Measurements from ENCODE around the gene LIPT2.
A peak's percentile ranks its signal among the peaks of the same experiment; 100 is the strongest.

Gene LIPT2

GRCh38 chr11:74474316-74474715 is 19.2 kb downstream of the LIPT2 start:
- Histone ChIP-seq H3K36me3 (ENCODE audit: control insufficient read depth, insufficient read depth, low read length) (no peaks in the 10 kb centered on the region), H3K9me3 (ENCODE audit: control insufficient read depth, insufficient read depth, low read depth, low read length) (no peaks in the 10 kb centered on the region), H3K27ac (ENCODE audit: low read depth, low read length) (no peak overlapping the region), H3K4me1 (ENCODE audit: control insufficient read depth, insufficient read depth, low read length) (no peaks in the 10 kb centered on the region; the same call in 1 of the 2 replicates), H3K4me3 (ENCODE audit: low read depth, low read length) (no peak overlapping the region), H3K27me3 (ENCODE audit: control insufficient read depth, insufficient read depth, low read length) (no peaks in the 10 kb centered on the region), H3K9ac (ENCODE audit: low read length) (no peak overlapping the region)

- no peak overlapping the region for H3K27ac ChIP-seq (ENCODE audit: low read depth, low read length)
- no peak overlapping the region for H3K4me3 ChIP-seq (ENCODE audit: low read depth, low read length)
- H3K27me3 ChIP-seq (ENCODE audit: control insufficient read depth, insufficient read depth, low read length) = no peaks in the 10 kb centered on the region
- H3K9me3 ChIP-seq (ENCODE audit: control insufficient read depth, insufficient read depth, low read depth, low read length) = no peaks in the 10 kb centered on the region
- H3K4me1 ChIP-seq (ENCODE audit: control insufficient read depth, insufficient read depth, low read length) = no peaks in the 10 kb centered on the region; the same call in 1 of the 2 replicates
- no peaks in the 10 kb centered on the region for H3K36me3 ChIP-seq (ENCODE audit: control insufficient read depth, insufficient read depth, low read length)
- H3K9ac ChIP-seq (ENCODE audit: low read length) = no peak overlapping the region
These were observed 19.9 kb downstream of the LIPT2 start for GRCh38 chr11:74473382-74474173.

GRCh38 chr11:74471668-74472429 is 21.7 kb downstream of the LIPT2 start:
- Histone ChIP-seq H3K27me3 (ENCODE audit: control insufficient read depth, insufficient read depth, low read length) (peaks cover 4% of the 10 kb centered on the region; the same call in 1 of the 2 replicates), H3K4me3 (ENCODE audit: low read depth, low read length) (no peak overlapping the region), H3K9ac (ENCODE audit: low read length) (no peak overlapping the region), H3K27ac (ENCODE audit: low read depth, low read length) (no peak overlapping the region), H3K4me1 (ENCODE audit: control insufficient read depth, insufficient read depth, low read length) (peaks cover 12% of the 10 kb centered on the region), H3K9me3 (ENCODE audit: control insufficient read depth, insufficient read depth, low read depth, low read length) (no peaks in the 10 kb centered on the region), H3K36me3 (ENCODE audit: control insufficient read depth, insufficient read depth, low read length) (no peaks in the 10 kb centered on the region)

GRCh38 chr11:74471037-74471436 is 22.5 kb downstream of the LIPT2 start:
- peaks cover 20% of the 10 kb centered on the region for H3K4me1 ChIP-seq (ENCODE audit: control insufficient read depth, insufficient read depth, low read length)
- peaks cover 7% of the 10 kb centered on the region; the same call in 1 of the 2 replicates for H3K27me3 ChIP-seq (ENCODE audit: control insufficient read depth, insufficient read depth, low read length)
- H3K27ac ChIP-seq (ENCODE audit: low read depth, low read length) = no peak overlapping the region
- H3K9me3 ChIP-seq (ENCODE audit: control insufficient read depth, insufficient read depth, low read depth, low read length) = no peaks in the 10 kb centered on the region
- H3K9ac ChIP-seq (ENCODE audit: low read length) = no peak overlapping the region
- no peak overlapping the region for H3K4me3 ChIP-seq (ENCODE audit: low read depth, low read length)
- H3K36me3 ChIP-seq (ENCODE audit: control insufficient read depth, insufficient read depth, low read length) = no peaks in the 10 kb centered on the region

- H3K27me3 ChIP-seq (ENCODE audit: control insufficient read depth, insufficient read depth, low read length) = peaks cover 7% of the 10 kb centered on the region; the same call in 1 of the 2 replicates
- no peaks in the 10 kb centered on the region for H3K36me3 ChIP-seq (ENCODE audit: control insufficient read depth, insufficient read depth, low read length)
- no peak overlapping the region for H3K9ac ChIP-seq (ENCODE audit: low read length)
- H3K27ac ChIP-seq (ENCODE audit: low read depth, low read length) = no peak overlapping the region
- no peak overlapping the region for H3K4me3 ChIP-seq (ENCODE audit: low read depth, low read length)
- peaks cover 25% of the 10 kb centered on the region for H3K4me1 ChIP-seq (ENCODE audit: control insufficient read depth, insufficient read depth, low read length)
- no peaks in the 10 kb centered on the region for H3K9me3 ChIP-seq (ENCODE audit: control insufficient read depth, insufficient read depth, low read depth, low read length)
These were observed 23.0 kb downstream of the LIPT2 start for GRCh38 chr11:74470526-74470925.

- peaks cover 7% of the 10 kb centered on the region; the same call in 1 of the 2 replicates for H3K27me3 ChIP-seq (ENCODE audit: control insufficient read depth, insufficient read depth, low read length)
- no peak overlapping the region for H3K27ac ChIP-seq (ENCODE audit: low read depth, low read length)
- H3K9me3 ChIP-seq (ENCODE audit: control insufficient read depth, insufficient read depth, low read depth, low read length) = no peaks in the 10 kb centered on the region
These were observed 24.6 kb downstream of the LIPT2 start for GRCh38 chr11:74468936-74469335.

GRCh38 chr11:74468521-74468920 is 25.0 kb downstream of the LIPT2 start:
- peaks cover 7% of the 10 kb centered on the region; the same call in 1 of the 2 replicates for H3K27me3 ChIP-seq (ENCODE audit: control insufficient read depth, insufficient read depth, low read length)
- H3K9ac ChIP-seq (ENCODE audit: low read length) = no peak overlapping the region
- peaks cover 7% of the 10 kb centered on the region; the same call in 1 of the 2 replicates for H3K36me3 ChIP-seq (ENCODE audit: control insufficient read depth, insufficient read depth, low read length)
- H3K27ac ChIP-seq (ENCODE audit: low read depth, low read length) = no peak overlapping the region
- no peak overlapping the region for H3K4me3 ChIP-seq (ENCODE audit: low read depth, low read length)
- H3K4me1 ChIP-seq (ENCODE audit: control insufficient read depth, insufficient read depth, low read length) = peaks cover 28% of the 10 kb centered on the region
- no peaks in the 10 kb centered on the region for H3K9me3 ChIP-seq (ENCODE audit: control insufficient read depth, insufficient read depth, low read depth, low read length)

More at GRCh38 chr11:74468936-74469335, 24.6 kb downstream of the LIPT2 start:
- Histone ChIP-seq H3K4me1 (ENCODE audit: control insufficient read depth, insufficient read depth, low read length) (peaks cover 28% of the 10 kb centered on the region), H3K4me3 (ENCODE audit: low read depth, low read length) (no peak overlapping the region), H3K9ac (ENCODE audit: low read length) (no peak overlapping the region), H3K36me3 (ENCODE audit: control insufficient read depth, insufficient read depth, low read length) (peaks cover 3% of the 10 kb centered on the region; the same call in 1 of the 2 replicates)

- Histone ChIP-seq H3K27ac (ENCODE audit: low read depth, low read length) (no peak overlapping the region; the same call in 1 of the 2 replicates), H3K4me3 (ENCODE audit: low read depth, low read length) (peak overlapping the region; percentile 71), H3K36me3 (ENCODE audit: control insufficient read depth, insufficient read depth, low read length) (peaks cover 8% of the 10 kb centered on the region; the same call in 1 of the 2 replicates), H3K9me3 (ENCODE audit: control insufficient read depth, insufficient read depth, low read depth, low read length) (no peaks in the 10 kb centered on the region), H3K9ac (ENCODE audit: low read length) (peak overlapping the region; percentile 31), H3K27me3 (ENCODE audit: control insufficient read depth, insufficient read depth, low read length) (peaks cover 7% of the 10 kb centered on the region; the same call in 1 of the 2 replicates), H3K4me1 (ENCODE audit: control insufficient read depth, insufficient read depth, low read length) (peaks cover 28% of the 10 kb centered on the region)
These were observed 25.5 kb downstream of the LIPT2 start for GRCh38 chr11:74468058-74468457.

GRCh38 chr11:74466916-74467885 is 26.3 kb downstream of the LIPT2 start, which contains the start of gene KCNE3:
Gene KCNE3, minus strand, starts transcription at chr11:74467549. Its CDS starts 9,986 bp downstream, at chr11:74457563.
- H3K9me3 ChIP-seq (ENCODE audit: control insufficient read depth, insufficient read depth, low read depth, low read length) = no peaks in the 10 kb centered on the region
- peak within 1 kb of the TSS; percentile 54; the same call in 1 of the 2 replicates for H3K27ac ChIP-seq (ENCODE audit: low read depth, low read length)
- H3K4me3 ChIP-seq (ENCODE audit: low read depth, low read length) = peak within 1 kb of the TSS; percentile 71
- H3K36me3 ChIP-seq (ENCODE audit: control insufficient read depth, insufficient read depth, low read length) = peaks cover 10% of the 10 kb centered on the region; the same call in 1 of the 2 replicates
- peaks cover 7% of the 10 kb centered on the region; the same call in 1 of the 2 replicates for H3K27me3 ChIP-seq (ENCODE audit: control insufficient read depth, insufficient read depth, low read length)
- peaks cover 33% of the 10 kb centered on the region for H3K4me1 ChIP-seq (ENCODE audit: control insufficient read depth, insufficient read depth, low read length)
- H3K9ac ChIP-seq (ENCODE audit: low read length) = peak within 1 kb of the TSS; percentile 82

GRCh38 chr11:74465291-74465708 is 28.2 kb downstream of the LIPT2 start:
- Histone ChIP-seq H3K9me3 (ENCODE audit: control insufficient read depth, insufficient read depth, low read depth, low read length) (no peaks in the 10 kb centered on the region), H3K4me3 (ENCODE audit: low read depth, low read length) (no peak overlapping the region; the same call in 1 of the 2 replicates), H3K36me3 (ENCODE audit: control insufficient read depth, insufficient read depth, low read length) (peaks cover 19% of the 10 kb centered on the region; the same call in 1 of the 2 replicates), H3K27ac (ENCODE audit: low read depth, low read length) (no peak overlapping the region), H3K9ac (ENCODE audit: low read length) (no peak overlapping the region), H3K27me3 (ENCODE audit: control insufficient read depth, insufficient read depth, low read length) (peaks cover 7% of the 10 kb centered on the region; the same call in 1 of the 2 replicates), H3K4me1 (ENCODE audit: control insufficient read depth, insufficient read depth, low read length) (peaks cover 50% of the 10 kb centered on the region)

All from HUES6 (cell line).